Activated T-cell treated with anti-CD3 and anti-CD28 coated beads for 1 hour (primary cell): ENCODE results near the gene TBC1D5.
"Not testable (repeated sequence)": the region's sequence is repeated elsewhere in the genome, so short reads cannot be mapped to it uniquely, and the experiment has no call there.

Experiments used
- DNase-seq: peaks from one replicate; pipeline ENCODE4 v3.0.0-alpha.2; 2020; ENCODE audit warnings: low read depth

Gene TBC1D5

DNA sequence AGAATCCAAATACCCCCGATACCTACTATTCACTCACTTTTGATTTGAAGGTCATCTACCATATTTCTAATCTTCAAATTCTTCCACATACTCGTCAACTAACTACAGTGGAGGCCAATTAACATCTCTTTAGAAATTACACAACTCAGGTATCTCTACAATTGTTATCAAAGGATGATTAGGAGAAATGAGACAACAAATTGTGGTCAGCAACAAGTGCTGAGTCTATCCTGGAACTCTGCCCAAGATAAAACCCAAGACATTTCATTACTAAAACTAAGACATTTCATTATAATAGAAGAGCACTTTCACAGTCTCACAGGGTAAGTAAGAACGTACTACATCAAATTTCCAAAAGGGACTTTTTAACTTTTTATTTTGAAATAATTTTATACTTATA, 100.0 kb downstream of the TBC1D5 start:
- DNase-seq: no peak

DNA sequence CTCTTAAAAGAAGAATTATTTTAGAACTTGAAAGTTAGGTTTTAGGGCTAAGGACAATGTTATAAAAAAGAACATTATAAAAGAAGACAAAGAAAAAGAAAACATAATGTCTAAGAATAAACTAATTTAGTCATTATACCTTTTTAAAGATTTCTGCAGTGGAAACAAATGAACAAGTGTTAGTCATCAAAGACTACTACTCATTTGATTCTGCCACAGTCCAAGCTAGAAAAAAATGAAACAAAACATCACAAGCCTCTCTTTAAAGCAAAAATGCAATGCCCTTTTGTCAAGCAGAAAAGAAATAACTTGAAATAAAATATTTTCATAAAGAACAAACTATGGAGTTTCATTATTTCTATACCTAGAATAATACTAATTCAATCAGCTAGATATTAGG, 102.0 kb downstream of the TBC1D5 start:
- no peak for DNase-seq

DNA sequence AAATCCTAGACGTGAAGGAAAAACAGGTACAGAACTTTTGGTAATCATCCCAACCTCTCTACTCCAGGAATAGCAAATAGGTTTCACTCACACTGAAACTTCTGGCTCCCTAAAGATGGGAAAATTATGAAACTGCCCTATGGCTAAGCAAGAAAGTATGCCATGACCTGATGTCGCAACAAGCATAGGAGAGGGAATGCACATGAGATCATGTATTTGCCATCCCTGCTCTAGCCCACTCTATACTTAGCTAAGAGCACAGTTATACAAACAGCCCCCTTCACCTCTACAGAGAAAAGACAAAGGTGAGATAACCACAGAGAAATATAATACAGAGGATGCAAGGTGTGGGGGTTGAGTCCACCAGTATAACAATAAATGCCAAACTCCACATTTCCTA, 102.7 kb downstream of the TBC1D5 start:
- DNase-seq: no peak

DNA sequence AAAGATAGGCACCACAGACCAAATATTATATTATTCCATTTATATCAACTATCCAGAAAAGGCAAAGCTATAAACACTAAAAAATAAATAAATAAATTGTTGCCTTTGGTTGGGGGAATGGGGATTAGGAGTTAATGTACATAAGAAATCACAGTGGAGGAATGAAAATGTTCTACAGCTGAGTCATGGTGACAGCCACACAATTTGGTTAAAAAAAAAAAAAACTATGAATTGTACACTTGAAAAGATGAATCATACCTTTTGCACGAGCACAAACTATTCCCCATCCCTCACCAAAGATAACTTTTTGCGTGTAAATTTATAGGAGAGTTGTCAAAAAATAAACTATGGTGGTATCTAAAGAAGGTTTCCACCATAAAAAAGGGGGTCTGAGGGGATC, 103.2 kb downstream of the TBC1D5 start:
- DNase-seq: no peak

DNA sequence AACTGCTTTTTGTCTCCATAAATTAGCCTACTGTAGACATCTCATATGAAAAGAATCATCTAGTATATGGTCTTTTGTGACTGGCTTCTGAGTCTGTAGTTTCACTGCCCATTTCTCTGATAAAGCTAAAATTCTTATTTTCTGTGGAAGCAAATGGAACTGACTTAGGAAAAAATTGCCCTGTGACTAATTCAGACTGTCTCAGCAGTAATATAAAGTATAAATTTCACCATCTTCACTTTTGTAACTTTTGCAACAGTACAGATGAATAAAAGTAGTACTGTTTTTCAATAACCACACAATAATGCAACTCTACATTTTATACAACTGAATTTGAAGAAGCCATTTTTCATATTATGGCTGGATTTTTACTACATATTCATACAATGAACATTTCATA, 104.1 kb downstream of the TBC1D5 start:
- no peak for DNase-seq

DNA sequence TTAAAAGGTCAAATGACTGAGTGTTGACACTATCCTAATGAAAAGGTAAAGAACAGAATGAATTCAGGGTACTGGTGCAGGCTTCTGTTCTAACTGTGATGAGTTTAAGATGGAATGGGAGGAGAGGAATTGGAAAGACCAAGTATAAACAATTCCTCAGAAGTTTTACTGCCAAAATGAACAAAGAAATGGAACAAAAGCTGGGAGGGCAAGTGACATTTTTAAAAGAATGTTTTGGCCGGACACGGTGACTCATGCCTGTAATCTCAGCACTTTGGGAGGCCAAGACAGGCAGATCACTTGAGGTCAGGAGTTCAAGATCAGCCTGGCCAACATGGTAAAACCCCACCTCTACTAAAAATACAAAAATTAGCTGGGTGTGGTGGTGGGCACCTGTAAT, 106.8 kb downstream of the TBC1D5 start:
- not testable (repeated sequence) for DNase-seq

DNA sequence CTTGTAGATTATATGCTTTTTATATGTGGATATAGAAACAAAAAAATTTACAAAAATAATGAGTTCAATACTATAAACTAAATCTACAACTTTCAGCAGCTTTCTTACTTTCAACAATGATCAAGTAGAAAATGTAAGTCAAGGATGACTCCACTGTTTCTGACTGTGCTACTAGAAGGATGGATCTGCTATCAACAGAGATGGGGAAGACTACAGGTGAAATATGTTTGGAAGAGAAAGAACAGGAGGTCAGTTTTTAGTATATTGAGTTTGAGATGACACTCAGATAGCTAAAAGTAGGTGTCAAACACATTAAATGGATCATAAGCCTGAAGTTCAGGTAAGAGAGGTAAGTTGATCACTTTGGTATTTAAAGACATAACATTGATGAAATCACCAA, 107.5 kb downstream of the TBC1D5 start:
- DNase-seq: no peak

DNA sequence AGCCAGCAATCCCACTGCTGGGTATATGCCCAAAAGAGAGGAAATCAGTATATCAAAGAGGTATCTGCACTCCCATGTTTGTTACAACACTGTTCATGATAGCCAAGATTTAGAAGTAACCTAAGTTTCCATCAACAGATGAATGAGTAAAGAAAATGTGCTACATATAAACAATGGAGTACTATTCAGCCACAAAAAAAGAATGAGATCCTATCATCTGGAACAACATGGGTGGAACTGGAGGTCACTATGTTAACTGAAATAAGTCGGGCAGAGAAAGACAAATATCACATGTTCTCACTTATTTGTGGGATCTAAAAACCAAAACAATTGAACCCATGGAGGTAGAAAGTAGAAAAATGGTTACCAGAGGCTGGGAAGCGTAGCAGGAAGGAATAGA, 108.2 kb downstream of the TBC1D5 start:
- no peak for DNase-seq

DNA sequence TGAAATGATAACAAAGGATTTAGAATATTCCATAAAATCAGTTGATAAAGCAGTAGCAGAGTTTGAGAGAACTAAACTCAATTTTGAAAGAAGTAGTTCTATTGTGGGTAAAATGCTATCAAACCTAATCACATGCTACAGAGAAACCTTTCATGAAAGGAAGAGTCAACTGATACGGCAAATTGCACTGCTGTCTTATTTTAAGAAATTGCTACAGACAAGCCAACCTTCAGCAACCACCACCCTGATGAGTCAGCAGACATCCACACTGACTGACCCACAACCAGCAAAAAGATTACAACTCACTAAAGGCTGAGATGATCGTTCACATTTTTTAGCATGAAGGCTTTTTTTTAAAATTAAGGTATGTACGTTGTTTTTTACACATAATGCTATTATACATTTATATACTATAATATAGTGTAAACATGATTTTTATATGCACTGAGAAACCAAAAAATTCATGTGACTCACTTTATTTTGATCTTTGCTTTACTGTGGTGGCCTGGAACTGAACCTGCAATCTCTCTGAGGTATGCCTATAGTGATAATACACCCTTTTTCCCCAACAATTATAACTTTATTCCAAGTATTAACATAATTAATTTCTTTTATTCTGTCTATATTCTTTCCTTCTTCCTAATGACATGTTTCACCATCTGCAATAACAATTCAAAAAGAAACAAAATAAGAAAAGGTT, 109.9 kb downstream of the TBC1D5 start:
- no peak for DNase-seq

DNA sequence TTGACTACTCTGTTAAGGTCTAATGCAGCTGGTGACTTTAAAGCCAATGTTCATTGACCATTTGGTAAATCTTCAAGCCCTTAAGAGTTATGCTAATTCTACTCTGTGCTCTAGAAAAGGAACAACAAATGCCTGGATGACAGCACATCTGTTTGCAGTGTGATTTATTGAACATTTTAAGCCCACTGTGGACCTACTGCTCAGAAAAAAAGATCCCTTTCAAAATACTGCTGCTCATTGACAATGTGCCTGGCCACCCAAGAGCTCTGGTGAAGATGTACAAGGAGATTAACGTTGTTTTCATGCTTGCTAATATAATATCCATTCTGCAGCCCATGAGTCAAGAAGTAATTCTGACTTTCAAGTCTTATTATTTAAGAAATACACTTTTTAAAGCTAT, 110.8 kb downstream of the TBC1D5 start:
- no peak for DNase-seq

DNA sequence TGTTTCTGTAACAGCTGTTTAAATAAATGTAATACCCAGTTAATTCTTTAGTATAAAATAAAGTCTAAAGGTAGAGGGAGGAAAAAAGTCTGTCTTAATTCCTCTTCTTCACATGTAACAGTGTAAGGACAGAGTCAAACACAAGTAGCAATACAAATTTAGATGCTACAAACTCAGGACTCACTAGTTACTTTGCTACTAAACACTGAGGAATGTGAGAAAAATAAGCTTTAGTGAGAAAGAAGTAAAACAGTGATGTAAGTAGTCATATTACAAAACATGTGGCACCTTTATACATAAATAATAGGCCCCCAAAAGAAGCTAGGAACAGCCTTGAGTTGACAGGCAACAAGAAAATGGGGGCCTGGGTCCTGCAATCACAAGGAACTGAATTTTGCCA, 113.0 kb downstream of the TBC1D5 start:
- no peak for DNase-seq

DNA sequence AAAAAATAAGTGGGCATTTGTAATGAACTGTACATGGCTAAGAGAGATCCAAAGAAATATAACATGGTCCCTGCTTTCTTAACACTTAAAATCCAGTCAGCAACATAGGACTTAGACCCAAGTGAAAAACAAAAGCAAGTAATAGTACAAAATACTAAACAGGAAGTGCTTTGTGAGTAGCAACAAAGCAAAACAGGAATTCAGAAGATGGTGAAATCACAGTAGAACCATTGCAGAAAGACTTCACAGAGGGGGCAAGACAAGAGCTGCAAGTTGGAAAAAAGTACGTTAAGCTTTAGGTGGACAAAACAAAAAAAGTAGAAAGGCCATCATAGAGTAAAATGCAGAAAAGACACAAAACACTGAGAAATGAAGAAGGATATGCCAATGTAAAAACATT, 116.0 kb downstream of the TBC1D5 start:
- no peak for DNase-seq

DNA sequence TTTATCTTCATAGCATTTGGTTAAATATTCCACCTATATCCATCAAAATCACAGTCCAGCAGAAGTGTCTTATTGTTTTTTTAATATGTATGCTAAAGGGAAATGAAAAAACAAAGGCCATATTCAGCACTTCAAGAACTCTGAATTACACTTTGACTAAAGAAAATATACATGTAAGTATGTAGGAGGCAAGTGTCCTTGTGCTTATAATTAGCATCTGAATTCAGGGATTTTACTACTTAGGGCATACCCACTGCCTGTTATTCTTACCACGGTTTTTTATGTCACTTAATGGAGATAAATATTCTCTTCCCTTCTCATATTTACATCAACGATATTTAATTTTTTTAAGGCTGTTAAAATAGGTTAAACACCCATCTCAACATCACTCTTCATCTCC, 117.3 kb downstream of the TBC1D5 start:
- no peak for DNase-seq

DNA sequence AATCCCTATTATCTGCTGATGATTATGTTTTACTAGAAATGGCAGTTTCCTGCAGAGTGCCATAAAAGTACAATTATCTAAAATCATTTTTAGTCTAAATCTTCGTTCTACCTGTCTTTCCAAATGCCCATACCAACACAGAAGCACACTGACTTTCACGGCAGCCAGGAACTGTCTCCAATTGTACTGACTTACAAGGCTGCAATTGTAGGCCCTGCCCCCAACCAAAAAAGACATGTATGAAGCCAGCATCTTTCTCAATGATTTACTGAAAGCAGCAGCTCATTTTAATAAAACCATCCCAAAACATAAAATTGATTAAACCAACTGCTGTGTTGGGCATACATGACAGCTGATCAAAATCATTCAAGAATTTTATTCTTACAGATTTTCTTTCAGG, 119.0 kb downstream of the TBC1D5 start:
- no peak for DNase-seq

DNA sequence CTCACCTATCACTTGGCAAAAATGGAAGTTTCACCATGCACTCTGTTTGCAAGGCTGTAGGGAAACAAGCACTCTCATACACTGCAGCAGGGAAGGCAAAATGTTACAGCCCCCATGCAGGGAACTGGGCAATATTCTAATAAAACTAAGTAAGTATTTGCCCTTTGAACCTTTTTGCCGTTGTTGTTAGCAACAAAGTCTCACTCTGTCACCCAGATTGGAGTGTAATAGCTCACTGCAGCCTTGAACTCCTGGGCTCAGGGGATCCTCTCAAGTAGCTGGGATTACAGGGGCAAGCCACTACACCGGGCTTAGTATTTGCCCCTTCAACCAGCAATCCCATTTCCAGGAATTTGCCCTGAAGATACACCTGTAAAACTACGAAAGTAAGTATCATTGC, 122.5 kb downstream of the TBC1D5 start:
- no peak for DNase-seq

DNA sequence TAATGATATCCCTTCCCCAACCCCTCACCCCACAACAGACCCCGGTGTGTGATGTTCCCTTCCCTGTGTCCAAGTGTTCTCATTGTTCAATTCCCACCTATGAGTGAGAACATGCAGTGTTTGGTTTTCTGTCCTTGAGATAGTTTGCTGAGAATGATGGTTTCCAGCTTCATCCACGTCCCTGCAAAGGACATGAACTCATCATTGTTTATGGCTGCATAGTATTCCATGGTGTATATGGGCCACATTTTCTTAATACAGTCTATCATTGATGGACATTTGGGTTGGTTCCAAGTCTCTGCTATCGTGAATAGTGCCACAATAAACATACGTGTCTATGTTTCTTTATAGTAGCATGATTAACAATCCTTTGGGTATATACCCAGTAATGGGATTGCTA, 129.4 kb downstream of the TBC1D5 start:
- not testable (repeated sequence) for DNase-seq

DNA sequence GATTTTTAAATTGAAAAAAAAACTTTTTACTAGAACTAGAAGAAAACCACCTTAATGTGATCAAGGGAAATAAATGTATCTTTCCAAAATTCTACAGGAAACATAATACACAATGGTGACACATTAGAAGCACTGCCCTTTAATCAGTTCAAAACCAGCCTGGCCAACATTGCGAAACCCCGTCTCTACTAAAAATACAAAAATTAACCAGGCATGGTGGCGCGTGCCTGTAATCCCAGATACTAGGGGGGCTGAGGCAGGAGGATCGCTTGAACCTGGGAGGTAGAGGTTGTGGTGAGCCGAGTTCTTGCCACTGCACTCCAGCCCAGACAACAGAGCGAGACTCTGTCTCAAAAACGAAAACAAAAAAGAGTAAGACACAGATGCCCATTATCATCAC, 134.5 kb downstream of the TBC1D5 start:
- no peak for DNase-seq

DNA sequence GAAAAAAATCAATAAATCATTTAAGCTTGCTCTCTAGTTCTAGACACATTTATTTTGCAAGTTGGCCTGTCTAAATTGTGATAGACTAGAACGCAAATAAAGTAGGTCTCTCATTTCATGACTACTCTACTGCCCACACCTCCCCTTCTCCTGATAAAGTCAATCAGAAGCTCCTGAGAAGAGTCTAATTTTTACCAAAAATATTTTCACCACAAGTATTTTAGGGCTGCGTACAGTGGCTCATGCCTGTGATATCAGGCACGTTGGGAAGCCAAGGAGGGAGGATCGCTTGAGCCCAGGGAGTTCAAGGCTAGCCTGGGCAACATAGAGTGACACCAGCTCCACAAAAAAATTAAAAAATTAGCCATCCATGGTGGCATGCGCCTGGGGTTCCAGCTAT, 136.5 kb downstream of the TBC1D5 start:
- DNase-seq: no peak

DNA sequence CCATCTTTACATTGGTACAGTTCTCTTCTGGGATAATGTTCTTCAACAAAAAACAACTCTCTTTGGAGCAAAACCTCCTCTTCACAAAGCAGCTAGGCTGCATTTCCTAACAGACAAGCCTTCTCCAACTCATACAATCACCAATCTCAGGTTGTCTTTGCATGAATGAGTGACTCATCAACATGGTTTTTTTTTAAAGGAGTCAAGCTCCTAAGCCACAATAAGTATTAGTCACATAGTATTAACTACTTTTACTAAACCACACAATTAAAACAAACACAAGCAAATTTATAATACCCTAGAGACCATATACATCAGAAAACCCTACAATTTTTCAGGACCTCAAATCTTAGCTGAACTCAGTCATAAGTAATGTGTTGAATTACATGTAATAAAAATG, 137.4 kb downstream of the TBC1D5 start:
- no peak for DNase-seq

DNA sequence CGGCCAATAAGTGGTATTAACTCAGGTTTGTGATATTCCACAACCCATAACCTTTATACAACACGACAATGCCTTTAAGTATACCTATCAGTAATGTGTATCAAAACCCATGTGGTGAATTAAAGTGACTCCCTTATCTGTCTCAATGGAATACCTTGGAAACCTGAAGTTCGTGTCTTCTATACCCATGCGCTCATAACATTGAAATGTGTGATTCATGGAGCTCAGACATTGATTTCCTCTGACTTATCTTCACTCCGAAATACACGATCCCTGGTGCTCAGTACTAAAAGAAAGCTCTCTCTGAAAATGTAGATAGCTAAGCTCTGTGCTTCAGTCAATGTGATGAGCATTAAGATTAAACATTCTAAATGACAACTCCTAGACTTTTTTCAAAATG, 140.3 kb downstream of the TBC1D5 start:
- DNase-seq: no peak

DNA sequence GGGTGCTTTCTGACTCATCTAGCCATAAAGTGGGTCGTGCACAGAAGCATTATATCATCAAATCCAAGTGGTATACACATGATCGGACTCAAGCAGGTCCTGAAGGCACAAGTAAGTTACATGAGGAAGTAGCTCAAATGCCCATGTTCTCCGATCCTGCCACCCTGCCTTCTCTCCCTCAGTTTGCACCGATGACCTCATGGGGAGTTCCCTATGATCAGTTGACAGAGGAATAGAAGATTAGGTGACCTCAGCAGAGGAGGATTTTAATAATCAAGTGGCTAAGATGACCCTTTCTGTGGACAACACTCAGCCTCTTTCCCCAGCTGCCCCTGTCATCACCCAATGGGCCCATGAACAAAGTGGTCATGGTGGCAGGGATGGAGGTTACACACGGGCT, 149.5 kb downstream of the TBC1D5 start:
- no peak for DNase-seq

DNA sequence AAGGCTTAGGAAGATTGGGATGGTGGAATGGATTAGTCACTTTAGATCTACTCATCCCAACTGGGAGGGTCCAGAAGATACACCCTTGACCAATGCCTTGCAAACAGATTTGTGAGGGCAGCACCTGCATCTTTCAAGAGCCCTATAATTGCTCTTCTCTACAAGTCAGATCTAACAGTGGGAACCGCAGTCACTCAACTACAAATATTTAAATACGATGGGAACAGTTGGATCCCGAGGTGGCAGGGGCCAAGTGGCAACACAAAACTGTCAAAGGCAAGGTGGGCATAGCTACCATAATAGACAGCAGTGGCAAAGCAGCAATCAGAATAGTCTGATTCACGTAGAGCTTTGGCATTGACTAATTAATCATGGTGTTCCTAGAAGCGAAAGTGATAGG, 152.0 kb downstream of the TBC1D5 start:
- DNase-seq: no peak

DNA sequence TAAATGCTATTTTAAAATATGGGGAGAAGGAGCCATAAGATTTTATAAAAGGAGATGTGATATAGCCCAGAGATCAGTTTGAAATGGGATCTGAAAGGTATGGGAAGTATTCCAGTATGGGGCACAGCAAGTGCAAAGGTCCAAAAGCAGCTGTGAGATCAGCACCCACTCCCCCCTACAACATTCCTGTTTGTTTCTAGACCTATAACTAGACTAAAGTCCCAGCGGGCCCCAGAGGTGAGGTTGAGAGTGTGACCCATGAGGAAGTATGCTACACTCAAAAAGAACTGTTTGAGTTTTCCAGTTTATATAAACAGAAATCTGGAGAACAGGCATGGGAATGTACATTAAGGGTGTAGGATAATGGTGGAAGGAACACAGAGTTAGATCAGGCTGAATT, 152.5 kb downstream of the TBC1D5 start:
- no peak for DNase-seq

DNA sequence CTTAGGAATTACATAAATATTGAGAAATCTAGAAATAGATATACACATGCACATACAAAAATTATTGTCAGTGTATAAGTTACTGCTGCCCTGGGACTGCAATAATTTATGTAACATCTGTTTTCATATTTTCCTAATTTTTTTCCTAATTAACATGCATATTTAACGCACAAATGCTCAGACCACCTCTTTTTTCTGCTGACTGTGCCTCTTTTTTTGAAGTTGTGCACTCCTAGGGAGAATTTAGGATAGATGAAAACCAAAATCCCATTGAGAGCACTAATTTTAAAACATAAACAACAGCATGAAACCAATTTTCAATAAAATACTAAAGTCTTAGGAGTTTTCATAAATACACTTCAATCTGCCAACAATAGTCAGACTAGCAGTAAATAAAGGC, 154.0 kb downstream of the TBC1D5 start:
- no peak for DNase-seq
